Testis (tissue), 2 donors: ENCODE measurements around the gene SH3BP4.

Experiments
- CTCF ChIP-seq, 3 experiments: fragments of 450-650 bp in 2 of 3; fragments of 200-600 bp in 1 of 3; sonication (generic) in 1 of 3; IDR thresholded peaks; one replicate each; pipeline ENCODE4 v1.5.1; 2016 to 2019; ENCODE audit warnings: antibody characterized with exemption in 3 of 3, mild to moderate bottlenecking in 2 of 3, moderate library complexity in 1 of 3
- POLR2A ChIP-seq: fragments of 450-650 bp; IDR thresholded peaks from one replicate; pipeline ENCODE4 v1.6.1; 2017; ENCODE audit warnings: antibody characterized with exemption, mild to moderate bottlenecking, moderate library complexity

GRCh38 chr2:234989183-234989701 is 37.4 kb downstream of the SH3BP4 start:
- TF ChIP-seq CTCF (IDR thresholded peaks at IDR 0.05) (no peak), POLR2A (no peak)
